HUES6 (cell line): ENCODE results near the gene UBTD1.

Source experiments
- H3K27ac ChIP-seq: 2 replicates; pipeline ENCODE4 v1.7.0; 2013; ENCODE audit warnings: low read depth, mild to moderate bottlenecking, low read length, inconsistent platforms
- H3K27me3 ChIP-seq: 2 replicates; pipeline ENCODE4 v1.6.1; 2013; ENCODE audit warnings: low read length; ENCODE audit not compliant: control insufficient read depth, insufficient read depth
- H3K36me3 ChIP-seq: 2 replicates; pipeline ENCODE4 v1.6.1; 2013; ENCODE audit warnings: low read length; ENCODE audit not compliant: control insufficient read depth, insufficient read depth
- H3K4me1 ChIP-seq: 2 replicates; pipeline ENCODE4 v1.6.1; 2013; ENCODE audit warnings: low read length; ENCODE audit not compliant: control insufficient read depth, insufficient read depth
- H3K4me3 ChIP-seq: 2 replicates; pipeline ENCODE4 v1.5.1; 2013; ENCODE audit warnings: low read depth, low read length
- H3K9ac ChIP-seq: one replicate; pipeline ENCODE4 v1.6.1; 2013; ENCODE audit warnings: mild to moderate bottlenecking, low read length
- H3K9me3 ChIP-seq: 2 replicates; pipeline ENCODE4 v1.6.1; 2013; ENCODE audit warnings: low read depth, low read length; ENCODE audit not compliant: control insufficient read depth, insufficient read depth

UBTD1 gene

DNA sequence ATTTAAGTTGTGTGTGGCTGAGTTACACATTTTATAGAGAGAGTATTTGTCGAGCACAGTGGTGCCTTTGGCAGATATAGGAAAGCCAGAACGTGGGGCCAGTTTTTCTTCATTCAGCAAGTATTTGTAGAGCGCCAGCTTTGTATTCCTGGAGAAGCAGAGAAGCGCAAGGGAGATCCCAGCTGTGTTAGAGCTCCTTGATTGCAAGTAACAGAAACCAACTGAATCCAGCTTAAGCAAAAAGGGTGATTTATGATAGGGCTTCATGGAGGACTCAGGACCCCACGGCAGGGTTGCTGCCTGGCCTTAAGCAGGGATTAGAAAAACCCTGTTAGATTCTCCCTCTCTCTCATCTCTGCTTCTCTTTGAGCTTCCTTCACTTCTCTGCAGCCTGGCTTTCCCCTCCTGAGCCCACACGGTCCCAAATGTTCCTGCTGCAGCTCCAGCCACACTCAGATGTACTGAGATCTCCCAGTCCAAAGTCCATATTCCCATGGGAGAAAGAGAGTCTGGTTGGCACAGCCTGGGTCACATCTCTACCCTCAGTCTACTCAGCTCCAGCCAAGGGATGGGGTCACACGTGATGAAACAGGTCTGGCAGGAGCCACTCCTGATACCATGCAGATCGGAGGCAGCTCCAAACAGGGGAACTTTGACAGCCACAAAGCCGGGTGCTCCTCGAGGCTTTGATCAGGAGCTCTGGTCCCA is 16.7 kb downstream of the UBTD1 start:
- H3K27ac ChIP-seq, result no peak overlapping the region
- no peaks in the 10 kb centered on the region for H3K9me3 ChIP-seq
- no peaks in the 10 kb centered on the region for H3K36me3 ChIP-seq
- H3K4me1 ChIP-seq, result peaks cover 30% of the 10 kb centered on the region
- H3K27me3 ChIP-seq, result no peaks in the 10 kb centered on the region
- no peak overlapping the region for H3K9ac ChIP-seq
- no peak overlapping the region for H3K4me3 ChIP-seq

DNA sequence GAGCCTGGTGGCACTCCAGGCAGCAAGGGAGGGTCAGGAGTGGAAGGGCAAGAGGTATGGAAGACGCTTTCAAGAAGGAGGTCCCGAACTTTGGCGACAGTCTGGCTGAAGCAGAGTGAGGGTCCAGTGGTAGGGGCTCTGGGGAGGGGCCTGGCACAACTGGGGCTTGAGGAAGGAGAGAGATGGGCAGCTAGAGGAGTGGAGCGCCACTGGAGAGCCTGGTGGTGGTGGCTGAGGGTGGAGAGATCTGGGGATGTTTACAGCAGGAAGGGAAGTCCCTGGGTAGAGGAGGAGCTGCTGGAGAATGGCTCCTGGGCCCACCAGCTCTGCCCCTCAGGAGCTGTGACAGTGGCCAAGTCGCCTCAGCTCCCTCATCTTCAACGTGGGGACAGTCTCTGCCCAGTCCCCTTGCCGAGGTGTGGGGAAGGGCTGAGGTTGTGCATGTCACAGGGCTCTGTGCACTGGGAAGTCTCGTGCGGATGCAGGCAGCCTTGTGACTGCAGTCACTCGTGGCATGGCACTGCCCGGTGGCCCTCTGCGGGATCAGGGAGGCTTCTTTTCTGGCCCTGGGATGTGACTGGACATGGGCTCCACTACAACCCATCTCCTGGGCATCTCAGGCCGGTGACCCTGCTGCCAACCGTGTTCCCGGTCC is 18.5 kb downstream of the UBTD1 start:
- peaks cover 43% of the 10 kb centered on the region for H3K4me1 ChIP-seq
- no peaks in the 10 kb centered on the region for H3K36me3 ChIP-seq
- peak overlapping the region; percentile 63; the same call in 1 of the 2 replicates for H3K27ac ChIP-seq
- H3K27me3 ChIP-seq, result no peaks in the 10 kb centered on the region
- H3K9me3 ChIP-seq, result no peaks in the 10 kb centered on the region
- H3K4me3 ChIP-seq, result no peak overlapping the region
- H3K9ac ChIP-seq, result no peak overlapping the region

DNA sequence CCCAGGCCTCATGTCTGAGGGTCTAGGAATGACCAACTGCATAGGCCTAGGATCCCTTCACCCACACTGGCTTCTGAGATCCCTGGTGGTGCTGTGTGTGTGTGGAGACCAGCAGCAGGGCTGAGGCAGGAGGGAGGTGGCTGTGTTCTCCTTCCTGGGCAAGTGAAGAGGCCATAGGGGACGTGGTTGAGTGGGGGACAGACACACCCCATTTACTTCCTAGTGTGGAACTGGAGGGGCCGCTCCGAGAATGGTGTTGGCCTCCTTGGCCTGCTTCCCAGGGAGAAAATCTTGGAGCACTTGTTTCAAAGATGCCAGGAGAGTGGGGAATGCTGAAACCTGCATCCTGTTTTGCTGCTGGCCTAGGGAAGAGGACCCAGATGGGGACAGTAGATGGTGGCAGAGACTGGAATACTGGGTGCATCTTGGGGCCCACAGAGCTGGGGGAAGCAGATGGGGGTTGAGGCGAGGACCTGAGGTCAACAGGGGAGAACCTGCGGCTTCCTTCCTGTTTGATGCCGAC is 19.1 kb downstream of the UBTD1 start:
- Histone ChIP-seq H3K4me1 (peaks cover 43% of the 10 kb centered on the region), H3K9ac (peak overlapping the region; percentile 12), H3K27me3 (no peaks in the 10 kb centered on the region), H3K9me3 (no peaks in the 10 kb centered on the region), H3K27ac (peak overlapping the region; percentile 63; the same call in 1 of the 2 replicates), H3K4me3 (no peak overlapping the region), H3K36me3 (no peaks in the 10 kb centered on the region)

DNA sequence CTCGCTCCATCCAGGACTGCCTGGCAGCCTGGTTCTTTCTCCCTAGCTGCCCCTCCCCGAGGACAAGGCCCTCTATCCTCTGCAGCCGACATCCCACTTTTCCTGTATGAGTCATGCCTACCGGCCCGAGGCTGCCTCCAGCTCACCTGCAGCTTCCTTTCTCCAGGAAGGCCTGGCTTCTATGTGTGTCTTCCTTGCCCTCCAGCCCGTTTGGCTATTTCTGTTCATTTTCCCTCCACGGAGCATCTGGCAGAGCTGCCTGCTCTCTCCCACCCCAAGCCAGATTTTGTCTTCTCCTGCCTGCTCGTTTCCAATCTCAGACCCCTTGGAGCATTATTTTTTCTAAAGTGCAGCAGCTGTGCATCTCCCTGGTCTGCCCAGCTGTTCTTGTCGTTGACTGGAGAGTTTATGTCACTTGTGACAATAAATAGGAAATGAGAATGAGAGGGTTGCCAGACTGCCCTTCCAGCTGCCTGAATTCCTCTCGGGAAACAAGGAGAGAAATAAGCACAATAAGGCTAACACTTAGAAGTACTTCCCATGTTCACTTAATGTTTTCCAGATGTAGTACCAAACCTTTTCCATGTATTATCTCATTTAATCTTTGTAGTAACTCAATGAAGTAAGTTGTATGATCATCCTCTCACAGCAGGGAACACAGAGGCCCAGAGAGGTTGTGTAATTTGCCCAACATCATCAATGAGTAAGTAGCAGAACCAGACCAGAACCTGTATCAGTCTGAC is 19.7 kb downstream of the UBTD1 start:
- H3K36me3 ChIP-seq, result no peaks in the 10 kb centered on the region
- no peaks in the 10 kb centered on the region for H3K9me3 ChIP-seq
- H3K4me3 ChIP-seq, result no peak overlapping the region
- peaks cover 41% of the 10 kb centered on the region for H3K4me1 ChIP-seq
- H3K27me3 ChIP-seq, result no peaks in the 10 kb centered on the region
- H3K27ac ChIP-seq, result no peak overlapping the region
- peak overlapping the region; percentile 12 for H3K9ac ChIP-seq

DNA sequence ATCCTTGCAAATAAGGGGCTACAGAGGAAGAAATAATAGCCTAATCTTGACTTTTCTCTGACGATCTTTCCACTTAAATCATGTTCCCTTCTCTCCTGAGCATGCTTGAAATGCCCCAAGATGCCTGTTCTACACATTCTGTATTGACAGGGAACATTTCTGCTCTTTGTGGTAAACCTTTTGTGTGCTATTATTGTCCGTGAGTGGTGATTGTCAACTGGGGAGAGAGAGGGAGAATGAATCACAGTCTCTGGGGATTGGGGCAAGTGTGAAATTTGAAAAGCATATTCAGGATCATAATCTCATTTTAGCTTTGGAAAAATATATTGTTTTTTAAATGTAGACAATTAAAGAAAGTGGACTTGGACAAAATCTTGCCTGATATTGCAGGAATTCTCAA is 20.6 kb downstream of the UBTD1 start:
- H3K27ac ChIP-seq, result no peak overlapping the region
- H3K27me3 ChIP-seq, result no peaks in the 10 kb centered on the region
- H3K9ac ChIP-seq, result no peak overlapping the region
- no peak overlapping the region for H3K4me3 ChIP-seq
- H3K36me3 ChIP-seq, result no peaks in the 10 kb centered on the region
- peaks cover 41% of the 10 kb centered on the region for H3K4me1 ChIP-seq
- no peaks in the 10 kb centered on the region for H3K9me3 ChIP-seq

DNA sequence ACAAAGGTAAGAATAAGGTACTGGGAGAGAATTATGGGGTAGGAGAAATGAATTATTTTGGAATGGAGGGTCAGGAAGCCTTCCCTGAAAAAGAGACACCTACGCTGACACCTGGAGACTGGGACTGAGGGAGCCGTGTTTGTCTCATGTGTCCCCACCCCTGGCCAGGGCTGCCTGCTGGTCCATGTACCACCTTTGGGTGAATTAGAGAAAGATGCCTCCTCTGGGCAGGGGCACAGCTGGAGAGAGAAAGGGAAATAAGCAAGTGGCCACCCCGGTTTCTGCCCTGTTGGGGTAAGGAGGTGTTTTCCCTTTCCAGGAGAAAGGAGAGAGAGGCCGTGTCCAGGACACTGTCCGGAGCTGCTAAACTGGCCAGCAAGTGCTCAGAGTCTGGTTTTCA is 21.8 kb downstream of the UBTD1 start:
- H3K9ac ChIP-seq, result no peak overlapping the region
- H3K4me3 ChIP-seq, result no peak overlapping the region
- no peaks in the 10 kb centered on the region for H3K36me3 ChIP-seq
- H3K9me3 ChIP-seq, result no peaks in the 10 kb centered on the region
- peaks cover 39% of the 10 kb centered on the region for H3K4me1 ChIP-seq
- no peaks in the 10 kb centered on the region for H3K27me3 ChIP-seq
- peak overlapping the region; percentile 14; the same call in 1 of the 2 replicates for H3K27ac ChIP-seq

DNA sequence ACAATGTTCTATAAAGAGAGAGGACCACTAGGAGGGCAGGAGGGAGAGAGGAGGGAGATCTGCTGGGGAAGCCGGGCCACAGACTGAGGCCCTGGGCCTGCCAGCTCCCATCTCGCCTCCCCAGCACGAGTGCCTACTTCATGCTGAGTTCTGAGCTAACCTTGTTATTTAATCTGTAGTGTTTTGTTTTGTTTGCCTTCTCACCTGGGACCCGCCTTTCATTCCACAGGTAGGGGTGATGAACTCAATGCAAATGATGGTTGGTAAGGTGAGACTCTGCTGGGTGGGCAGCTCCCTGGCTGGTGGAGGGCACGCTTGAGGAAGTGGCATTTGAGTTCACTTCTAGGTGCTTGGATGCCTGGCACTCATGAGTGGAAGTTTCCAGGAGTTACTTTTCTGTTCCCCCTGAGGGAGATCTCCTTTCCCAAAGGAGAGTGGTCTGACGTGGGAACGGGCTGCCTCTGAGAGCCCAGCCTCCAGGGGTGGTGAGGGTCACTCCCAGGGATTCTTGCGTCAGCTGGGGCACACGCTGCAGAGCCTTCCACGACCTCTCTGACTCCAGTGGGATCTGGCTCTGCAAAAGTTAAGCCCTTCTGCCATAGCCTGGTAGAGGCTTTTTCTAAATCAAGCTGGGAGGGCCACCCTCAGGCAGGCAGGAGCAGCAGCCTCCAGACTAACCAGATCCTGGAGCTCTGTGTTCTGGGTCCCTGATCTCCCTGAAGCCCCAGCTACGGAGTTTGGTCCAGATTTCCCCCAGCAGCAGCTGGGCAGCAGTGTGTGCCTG is 22.4 kb downstream of the UBTD1 start:
- H3K27ac ChIP-seq, result peak overlapping the region; percentile 14
- no peaks in the 10 kb centered on the region for H3K36me3 ChIP-seq
- no peak overlapping the region for H3K4me3 ChIP-seq
- H3K9me3 ChIP-seq, result no peaks in the 10 kb centered on the region
- no peak overlapping the region for H3K9ac ChIP-seq
- H3K4me1 ChIP-seq, result peaks cover 39% of the 10 kb centered on the region
- no peaks in the 10 kb centered on the region for H3K27me3 ChIP-seq

DNA sequence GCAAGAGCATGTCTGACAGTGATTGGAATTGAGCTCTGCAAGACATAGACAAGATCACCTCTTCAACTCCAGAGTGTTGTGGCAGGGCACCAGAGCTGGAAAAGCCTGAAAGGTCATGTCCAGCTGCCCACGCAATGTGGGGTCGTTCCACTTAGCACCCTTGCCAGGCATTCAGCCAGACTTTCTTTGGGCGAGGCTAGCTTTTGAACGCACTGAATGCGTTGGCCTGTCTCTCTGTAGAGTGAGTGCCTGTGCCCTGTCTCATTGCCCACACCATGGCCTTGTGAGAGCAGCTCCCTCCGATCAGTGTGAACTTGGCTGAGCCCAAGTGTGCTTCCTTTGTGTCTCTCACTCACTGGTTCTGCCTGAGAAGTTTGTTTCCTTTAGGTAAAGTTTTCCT is 23.3 kb downstream of the UBTD1 start:
- Histone ChIP-seq H3K4me3 (no peak overlapping the region), H3K36me3 (no peaks in the 10 kb centered on the region), H3K9me3 (no peaks in the 10 kb centered on the region), H3K9ac (no peak overlapping the region), H3K27ac (no peak overlapping the region), H3K4me1 (peaks cover 39% of the 10 kb centered on the region), H3K27me3 (no peaks in the 10 kb centered on the region)

DNA sequence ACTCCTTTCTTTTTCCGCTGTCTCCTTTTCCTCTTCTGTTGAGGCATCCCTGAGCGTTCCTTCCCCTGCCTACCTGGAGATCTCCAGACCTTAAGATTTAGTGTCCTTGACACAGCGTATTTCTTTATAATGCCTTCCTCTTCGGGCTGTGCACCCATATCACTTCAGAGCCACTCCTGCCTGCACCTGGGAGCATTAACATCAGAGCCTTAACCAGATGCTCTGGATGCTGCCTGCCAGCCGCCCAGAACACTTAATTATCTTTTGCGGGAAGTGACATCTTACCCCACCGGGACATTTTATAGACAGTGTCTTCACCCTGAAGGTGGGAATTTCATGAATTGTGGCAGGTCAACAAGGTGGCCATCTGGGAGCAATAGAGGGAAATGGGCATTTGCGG is 24.2 kb downstream of the UBTD1 start:
- H3K4me1 ChIP-seq, result peaks cover 31% of the 10 kb centered on the region
- no peaks in the 10 kb centered on the region for H3K27me3 ChIP-seq
- no peak overlapping the region for H3K27ac ChIP-seq
- H3K9ac ChIP-seq, result no peak overlapping the region
- no peaks in the 10 kb centered on the region for H3K36me3 ChIP-seq
- H3K9me3 ChIP-seq, result no peaks in the 10 kb centered on the region
- no peak overlapping the region for H3K4me3 ChIP-seq

DNA sequence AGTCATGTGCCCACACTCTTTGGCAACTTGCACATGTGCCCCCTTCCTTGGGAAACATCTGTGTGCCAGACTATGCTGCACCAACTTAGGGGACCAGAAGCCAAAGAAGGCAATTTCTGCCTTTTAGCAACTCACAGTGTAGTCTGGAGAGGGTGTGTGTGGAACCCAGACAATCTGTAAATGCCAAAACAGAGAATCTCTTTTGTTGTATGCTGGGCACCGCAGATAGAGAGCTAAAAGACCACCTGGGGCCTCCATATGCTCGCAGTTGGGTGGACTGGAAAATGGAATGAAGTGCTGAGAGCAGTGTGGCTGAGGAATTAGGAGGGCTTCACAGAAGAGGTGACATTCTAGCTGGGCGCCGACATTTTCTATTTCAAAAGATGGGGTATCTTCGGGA is 26.4 kb downstream of the UBTD1 start:
- Histone ChIP-seq H3K9ac (no peak overlapping the region), H3K9me3 (peaks cover 6% of the 10 kb centered on the region), H3K4me1 (peaks cover 16% of the 10 kb centered on the region), H3K27me3 (no peaks in the 10 kb centered on the region), H3K36me3 (no peaks in the 10 kb centered on the region), H3K27ac (no peak overlapping the region), H3K4me3 (no peak overlapping the region)
